ENCODE measurements around the gene KRT33B. TPM values are rescaled to one million over a fixed set of nuclear protein-coding genes. Genes with fewer than 3 reads are reported as not detected.

Gene KRT33B
- total RNA-seq, 2 experiments from 2014 or later: not detected

DNA sequence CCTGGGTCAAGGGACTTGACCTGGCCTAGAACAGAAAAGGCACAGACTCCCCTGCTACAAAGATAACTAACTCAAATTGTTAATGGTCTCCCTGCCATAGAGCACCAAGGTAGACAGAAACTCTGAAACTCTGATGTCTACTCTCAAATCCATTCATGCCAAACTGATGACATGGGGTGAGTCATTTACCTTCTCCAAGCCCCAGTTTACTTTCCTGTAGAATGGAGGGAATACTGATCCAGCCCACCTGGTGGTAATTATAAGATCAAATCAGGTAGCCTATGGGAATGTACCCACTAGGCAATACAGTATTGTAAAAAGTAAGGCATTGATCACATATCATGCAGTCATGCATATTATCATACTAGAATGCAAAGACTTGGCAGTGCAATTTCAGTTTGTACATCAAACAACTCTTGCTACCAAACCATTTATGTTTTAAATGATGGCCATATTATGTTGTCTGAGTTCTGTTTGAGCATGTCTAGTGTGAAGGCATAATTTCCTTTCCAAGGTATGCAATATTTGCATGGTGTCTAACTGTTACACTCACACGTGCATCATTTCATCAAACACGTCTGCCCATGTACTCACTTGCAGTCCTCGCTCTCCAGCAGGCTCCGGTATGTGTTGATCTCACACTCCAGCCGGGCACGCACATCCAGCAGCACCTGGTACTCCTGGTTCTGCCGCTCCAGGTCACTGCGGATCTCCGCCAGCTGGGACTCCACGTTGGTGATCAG, 24.8 kb upstream of the KRT33B start:
- no peak overlapping the region for H3K27ac ChIP-seq (ENCODE audit: low read depth, low read length, poor library complexity, severe bottlenecking)
- no peak overlapping the region for H3K4me3 ChIP-seq (ENCODE audit: low read depth, low read length, poor library complexity, severe bottlenecking)
- no peak overlapping the region for H2AFZ ChIP-seq (ENCODE audit: low read length)
- no peaks in the 10 kb centered on the region for H3K9me2 ChIP-seq (ENCODE audit: insufficient read depth, low read length)
- no peaks in the 10 kb centered on the region for H3K4me1 ChIP-seq (ENCODE audit: insufficient read depth, low read length, poor library complexity, severe bottlenecking)
- CTCF ChIA-PET (ENCODE audit: unreplicated experiment): no interaction called here
- intact Hi-C loops (cut with micrococcal nuclease; ENCODE audit: unreplicated experiment): no loop called here
- DNase-seq (ENCODE audit: low spot score): no peak
- no peaks in the 10 kb centered on the region for H3K9me3 ChIP-seq (ENCODE audit: low read length)
- H3K36me3 ChIP-seq (ENCODE audit: insufficient read depth, low read length): no peaks in the 10 kb centered on the region
- POLR2A ChIA-PET: no interaction called here
- no peak overlapping the region for H3K4me2 ChIP-seq (ENCODE audit: low read length)
- no peaks in the 10 kb centered on the region for H4K20me1 ChIP-seq (ENCODE audit: insufficient read depth, low read length)
- no peak for TF ChIP-seq EZH2phosphoT487 (IDR thresholded peaks at IDR 0.05; ENCODE audit: borderline replicate concordance, low read depth, low read length)
- TF ChIP-seq, protein P1, sequence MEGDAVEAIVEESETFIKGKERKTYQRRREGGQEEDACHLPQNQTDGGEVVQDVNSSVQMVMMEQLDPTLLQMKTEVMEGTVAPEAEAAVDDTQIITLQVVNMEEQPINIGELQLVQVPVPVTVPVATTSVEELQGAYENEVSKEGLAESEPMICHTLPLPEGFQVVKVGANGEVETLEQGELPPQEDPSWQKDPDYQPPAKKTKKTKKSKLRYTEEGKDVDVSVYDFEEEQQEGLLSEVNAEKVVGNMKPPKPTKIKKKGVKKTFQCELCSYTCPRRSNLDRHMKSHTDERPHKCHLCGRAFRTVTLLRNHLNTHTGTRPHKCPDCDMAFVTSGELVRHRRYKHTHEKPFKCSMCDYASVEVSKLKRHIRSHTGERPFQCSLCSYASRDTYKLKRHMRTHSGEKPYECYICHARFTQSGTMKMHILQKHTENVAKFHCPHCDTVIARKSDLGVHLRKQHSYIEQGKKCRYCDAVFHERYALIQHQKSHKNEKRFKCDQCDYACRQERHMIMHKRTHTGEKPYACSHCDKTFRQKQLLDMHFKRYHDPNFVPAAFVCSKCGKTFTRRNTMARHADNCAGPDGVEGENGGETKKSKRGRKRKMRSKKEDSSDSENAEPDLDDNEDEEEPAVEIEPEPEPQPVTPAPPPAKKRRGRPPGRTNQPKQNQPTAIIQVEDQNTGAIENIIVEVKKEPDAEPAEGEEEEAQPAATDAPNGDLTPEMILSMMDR (conservative IDR thresholded peaks at IDR 0.05; ENCODE audit: low read length): no peak
- H3K79me2 ChIP-seq (ENCODE audit: insufficient read depth, low read depth, low read length): no peaks in the 10 kb centered on the region
- no TSS peak for BruUV-seq (replicated peaks)

DNA sequence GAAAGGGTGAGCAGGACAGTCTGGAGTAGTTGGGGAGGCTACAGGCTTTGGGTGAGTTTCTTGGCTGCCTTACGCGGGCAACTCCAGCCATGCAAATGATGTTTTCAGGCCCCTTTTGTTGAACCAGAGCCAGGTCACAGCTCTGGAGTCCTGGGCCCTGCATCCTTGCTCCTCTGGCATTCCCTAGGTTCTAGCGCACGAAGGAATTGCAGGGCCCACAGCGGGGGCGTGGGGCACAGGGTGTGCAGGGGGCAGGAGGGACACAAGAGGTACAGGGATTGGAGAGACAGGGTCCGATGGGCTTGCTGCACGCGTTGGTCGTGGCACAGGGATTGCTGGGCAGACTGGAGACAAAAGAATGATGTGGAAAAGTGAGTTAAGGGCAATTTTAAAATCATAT, 24.2 kb upstream of the KRT33B start:
- TF ChIP-seq, protein P1 (conservative IDR thresholded peaks at IDR 0.05; ENCODE audit: low read length): no peak
- TF ChIP-seq EZH2phosphoT487 (IDR thresholded peaks at IDR 0.05; ENCODE audit: borderline replicate concordance, low read depth, low read length): no peak
- intact Hi-C loops (cut with micrococcal nuclease; ENCODE audit: unreplicated experiment): no loop called here
- Histone ChIP-seq H3K36me3 (ENCODE audit: insufficient read depth, low read length) (no peaks in the 10 kb centered on the region), H2AFZ (ENCODE audit: low read length) (no peak overlapping the region), H3K79me2 (ENCODE audit: insufficient read depth, low read depth, low read length) (no peaks in the 10 kb centered on the region), H3K4me2 (ENCODE audit: low read length) (no peak overlapping the region), H3K27ac (ENCODE audit: low read depth, low read length, poor library complexity, severe bottlenecking) (no peak overlapping the region), H4K20me1 (ENCODE audit: insufficient read depth, low read length) (no peaks in the 10 kb centered on the region), H3K4me1 (ENCODE audit: insufficient read depth, low read length, poor library complexity, severe bottlenecking) (no peaks in the 10 kb centered on the region), H3K9me2 (ENCODE audit: insufficient read depth, low read length) (no peaks in the 10 kb centered on the region), H3K9me3 (ENCODE audit: low read length) (no peaks in the 10 kb centered on the region), H3K4me3 (ENCODE audit: low read depth, low read length, poor library complexity, severe bottlenecking) (no peak overlapping the region)
- ChIA-PET CTCF (ENCODE audit: unreplicated experiment) (no interaction called here), POLR2A (interaction anchor here (1.7 kb wide), 1 partner anchor 10 kb away, joined by 3 read pairs; no protein-coding TSS in a partner anchor)
- BruUV-seq (replicated peaks): no TSS peak
- no peak for DNase-seq (ENCODE audit: low spot score)

DNA sequence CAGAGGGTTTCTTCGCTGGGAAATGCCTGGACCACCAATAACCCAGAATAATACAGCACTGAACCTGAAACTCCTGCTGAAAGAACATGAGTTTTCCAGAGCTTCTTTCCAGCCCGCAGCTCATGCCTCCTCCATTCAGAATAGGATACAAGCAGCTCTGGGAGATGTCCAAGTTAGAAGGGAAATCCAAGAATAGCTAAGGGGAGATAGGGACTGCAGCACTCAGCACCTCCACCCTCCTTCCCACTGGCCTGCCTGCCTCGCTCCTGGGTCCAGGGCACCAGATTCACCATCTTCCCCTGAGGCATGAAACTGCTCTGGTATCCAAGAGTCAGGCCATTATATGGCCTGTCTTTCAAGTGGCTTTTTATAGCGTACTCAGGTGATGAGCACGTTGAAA, 23.7 kb upstream of the KRT33B start:
- H3K36me3 ChIP-seq (ENCODE audit: insufficient read depth, low read length): no peaks in the 10 kb centered on the region
- intact Hi-C loops (cut with micrococcal nuclease; ENCODE audit: unreplicated experiment): no loop called here
- H3K9me3 ChIP-seq (ENCODE audit: low read length): no peaks in the 10 kb centered on the region
- no peak overlapping the region for H2AFZ ChIP-seq (ENCODE audit: low read length)
- no TSS peak for BruUV-seq (replicated peaks)
- POLR2A ChIA-PET: interaction anchor here (1.7 kb wide), 1 partner anchor 11 kb away, joined by 3 read pairs; no protein-coding TSS in a partner anchor
- H3K4me2 ChIP-seq (ENCODE audit: low read length): no peak overlapping the region
- H3K4me1 ChIP-seq (ENCODE audit: insufficient read depth, low read length, poor library complexity, severe bottlenecking): no peaks in the 10 kb centered on the region
- no peak for TF ChIP-seq EZH2phosphoT487 (IDR thresholded peaks at IDR 0.05; ENCODE audit: borderline replicate concordance, low read depth, low read length)
- TF ChIP-seq, protein P1 (conservative IDR thresholded peaks at IDR 0.05; ENCODE audit: low read length): no peak
- no peak overlapping the region for H3K27ac ChIP-seq (ENCODE audit: low read depth, low read length, poor library complexity, severe bottlenecking)
- H3K4me3 ChIP-seq (ENCODE audit: low read depth, low read length, poor library complexity, severe bottlenecking): no peak overlapping the region
- no peaks in the 10 kb centered on the region for H3K79me2 ChIP-seq (ENCODE audit: insufficient read depth, low read depth, low read length)
- CTCF ChIA-PET (ENCODE audit: unreplicated experiment): no interaction called here
- no peaks in the 10 kb centered on the region for H3K9me2 ChIP-seq (ENCODE audit: insufficient read depth, low read length)
- DNase-seq (ENCODE audit: low spot score): no peak
- no peaks in the 10 kb centered on the region for H4K20me1 ChIP-seq (ENCODE audit: insufficient read depth, low read length)

Measured in OCI-LY7 (cell line).